Cardiac muscle cell (in vitro differentiated cells and primary cell): ENCODE measurements around the gene IFIH1. TPM values are rescaled to one million over a fixed set of nuclear protein-coding genes. Genes with fewer than 3 reads are reported as not detected.

Experiments used
- DNase-seq, 2 donors: peaks; one replicate each; pipeline versions ENCODE4 v3.0.0 to v3.0.0-alpha.2; 2010 to 2017; ENCODE audit warnings: low read depth in 1 of 2, low spot score in 1 of 2
- H3K27ac ChIP-seq: fragments of 200-600 bp; sonication (generic); 2 replicates; pipeline ENCODE4 v1.5.1; 2016
- H3K27me3 ChIP-seq: fragments of 200-600 bp; sonication (generic); 2 replicates; pipeline ENCODE4 v1.6.0; 2016; ENCODE audit warnings: control low read depth
- H3K36me3 ChIP-seq: fragments of 200-600 bp; sonication (generic); 2 replicates; pipeline ENCODE4 v1.5.1; 2016; ENCODE audit warnings: control low read depth
- H3K4me1 ChIP-seq: fragments of 200-600 bp; sonication (generic); 2 replicates; pipeline ENCODE4 v1.8.1; 2017; ENCODE audit warnings: low read depth, mild to moderate bottlenecking, mixed run types
- H3K4me3 ChIP-seq: fragments of 200-600 bp; sonication (generic); 2 replicates; pipeline ENCODE4 v1.5.1; 2016; ENCODE audit warnings: mild to moderate bottlenecking
- H3K9me3 ChIP-seq: fragments of 200-600 bp; sonication (generic); 2 replicates; pipeline ENCODE4 v1.5.1; 2017; ENCODE audit warnings: low read depth, mild to moderate bottlenecking, control low read depth
- polyA plus RNA-seq: library from polyadenylated mRNA; unstranded; fragments of >200 nt; fragmentation: Nextera tagmentation; extraction: Ambion mirVana; gene quantifications from 2 replicates; pipeline ENCODE4 v1.2.1, GENCODE V29; 2016
- total RNA-seq: library from RNA; depleted of rRNA; stranded (reverse); fragments of >200 nt; gene quantifications from 2 replicates; pipeline ENCODE4 v1.2.3, GENCODE V29; 2016
- TF ChIP-seq, protein P1 (sequence below): IDR thresholded peaks from 2 replicates; pipeline ENCODE4 v1.5.1; 2012; ENCODE audit warnings: low read depth, mild to moderate bottlenecking, low read length

The IFIH1 gene
- total and polyA plus RNA-seq, 2 experiments from 2014 or later: 0.06 to 0.88 TPM

- Histone ChIP-seq H3K36me3 (no peaks in the 10 kb centered on the region), H3K27ac (no peak overlapping the region), H3K27me3 (no peaks in the 10 kb centered on the region), H3K4me1 (no peaks in the 10 kb centered on the region), H3K4me3 (no peak overlapping the region), H3K9me3 (no peaks in the 10 kb centered on the region)
- DNase-seq: peak in 1 of 2 donors; percentile 40
- TF ChIP-seq, protein P1, sequence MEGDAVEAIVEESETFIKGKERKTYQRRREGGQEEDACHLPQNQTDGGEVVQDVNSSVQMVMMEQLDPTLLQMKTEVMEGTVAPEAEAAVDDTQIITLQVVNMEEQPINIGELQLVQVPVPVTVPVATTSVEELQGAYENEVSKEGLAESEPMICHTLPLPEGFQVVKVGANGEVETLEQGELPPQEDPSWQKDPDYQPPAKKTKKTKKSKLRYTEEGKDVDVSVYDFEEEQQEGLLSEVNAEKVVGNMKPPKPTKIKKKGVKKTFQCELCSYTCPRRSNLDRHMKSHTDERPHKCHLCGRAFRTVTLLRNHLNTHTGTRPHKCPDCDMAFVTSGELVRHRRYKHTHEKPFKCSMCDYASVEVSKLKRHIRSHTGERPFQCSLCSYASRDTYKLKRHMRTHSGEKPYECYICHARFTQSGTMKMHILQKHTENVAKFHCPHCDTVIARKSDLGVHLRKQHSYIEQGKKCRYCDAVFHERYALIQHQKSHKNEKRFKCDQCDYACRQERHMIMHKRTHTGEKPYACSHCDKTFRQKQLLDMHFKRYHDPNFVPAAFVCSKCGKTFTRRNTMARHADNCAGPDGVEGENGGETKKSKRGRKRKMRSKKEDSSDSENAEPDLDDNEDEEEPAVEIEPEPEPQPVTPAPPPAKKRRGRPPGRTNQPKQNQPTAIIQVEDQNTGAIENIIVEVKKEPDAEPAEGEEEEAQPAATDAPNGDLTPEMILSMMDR: no peak
These were observed 35.6 kb downstream of the IFIH1 start for GRCh38 chr2:162282765-162283425.

- Histone ChIP-seq H3K4me3 (no peak overlapping the region), H3K27ac (no peak overlapping the region), H3K9me3 (no peaks in the 10 kb centered on the region), H3K27me3 (no peaks in the 10 kb centered on the region), H3K4me1 (no peaks in the 10 kb centered on the region), H3K36me3 (no peaks in the 10 kb centered on the region)
- TF ChIP-seq, protein P1: no peak
- DNase-seq: no peak
These were observed 37.8 kb downstream of the IFIH1 start for GRCh38 chr2:162280654-162281053.

DNA sequence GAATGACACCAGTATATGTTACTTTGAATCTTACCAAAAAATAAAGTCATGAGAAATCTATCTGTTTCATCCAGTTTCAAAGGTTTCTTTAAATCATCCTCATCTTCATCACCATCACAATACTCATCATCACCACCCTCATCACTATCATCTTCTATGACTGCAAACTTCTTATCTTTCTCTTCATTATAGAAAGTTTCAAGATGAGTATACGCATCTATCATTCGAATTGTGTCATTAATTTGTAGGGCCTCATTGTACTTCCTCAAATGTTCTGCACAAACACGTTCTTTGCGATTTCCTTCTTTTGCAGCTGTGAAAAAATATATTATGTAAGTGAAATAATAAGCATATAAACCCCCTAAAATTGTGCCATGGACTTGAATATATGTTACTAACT is 41.1 kb downstream of the IFIH1 start:
- no peaks in the 10 kb centered on the region for H3K27me3 ChIP-seq
- H3K36me3 ChIP-seq: no peaks in the 10 kb centered on the region
- no peak overlapping the region for H3K4me3 ChIP-seq
- H3K4me1 ChIP-seq: no peaks in the 10 kb centered on the region
- TF ChIP-seq, protein P1: no peak
- no peaks in the 10 kb centered on the region for H3K9me3 ChIP-seq
- DNase-seq: no peak
- H3K27ac ChIP-seq: no peak overlapping the region

DNA sequence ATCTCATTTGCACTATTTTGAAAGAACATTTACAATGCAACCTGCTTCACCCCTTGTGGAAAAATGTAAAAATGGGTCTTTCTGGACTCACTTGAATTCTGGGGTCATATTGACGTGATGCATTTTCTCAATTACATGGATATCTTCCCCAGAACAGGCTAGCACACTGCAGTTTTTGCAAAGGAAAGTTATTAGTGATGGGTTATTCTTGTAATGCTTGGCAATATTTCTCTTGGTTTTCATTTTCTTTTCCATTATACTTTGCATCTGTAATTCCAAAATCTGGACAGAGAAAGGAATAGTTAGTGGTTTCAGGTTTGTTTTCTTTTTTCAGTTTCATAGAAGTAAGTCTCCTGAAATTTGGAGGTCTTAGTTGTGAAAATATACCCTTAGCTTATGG is 50.5 kb downstream of the IFIH1 start:
- Histone ChIP-seq H3K27me3 (no peaks in the 10 kb centered on the region), H3K9me3 (no peaks in the 10 kb centered on the region), H3K4me1 (no peaks in the 10 kb centered on the region), H3K27ac (no peak overlapping the region), H3K36me3 (no peaks in the 10 kb centered on the region), H3K4me3 (no peak overlapping the region)
- DNase-seq: no peak
- TF ChIP-seq, protein P1: no peak

GRCh38 chr2:162267496-162267895 is 51.0 kb downstream of the IFIH1 start:
- Histone ChIP-seq H3K4me3 (no peak overlapping the region), H3K27me3 (no peaks in the 10 kb centered on the region), H3K4me1 (no peaks in the 10 kb centered on the region), H3K9me3 (no peaks in the 10 kb centered on the region), H3K36me3 (no peaks in the 10 kb centered on the region), H3K27ac (no peak overlapping the region)
- TF ChIP-seq, protein P1: no peak
- DNase-seq: no peak
